ENCODE data around the gene CT45A3.
"Not testable (repeated sequence)": the region's sequence is repeated elsewhere in the genome, so short reads cannot be mapped to it uniquely, and the experiment has no call there.

The CT45A3 gene
- total RNA-seq: 0 reads per million in 9 experiments

- not testable (repeated sequence) for H3K4me3 Mint-ChIP-seq; H3K27ac Mint-ChIP-seq; H3K9me3 Mint-ChIP-seq; DNase-seq; ATAC-seq (replicated peaks); H3K36me3 Mint-ChIP-seq (ENCODE audit: insufficient read depth); H3K27me3 Mint-ChIP-seq; H3K4me1 Mint-ChIP-seq (ENCODE audit: low read depth in 2 of 2)
Observed at GRCh38 chrX:135768091-135768490, at the start of gene CT45A3. Gene CT45A3 (minus strand): TSS chrX:135768191. CDS start chrX:135764444, 3,747 bp downstream.

- H3K27ac Mint-ChIP-seq; H3K4me3 Mint-ChIP-seq; H3K9me3 Mint-ChIP-seq; H3K27me3 Mint-ChIP-seq; DNase-seq; ATAC-seq (replicated peaks); H3K36me3 Mint-ChIP-seq (ENCODE audit: insufficient read depth); H3K4me1 Mint-ChIP-seq (ENCODE audit: low read depth in 2 of 2): not testable (repeated sequence)
Observed at GRCh38 chrX:135802687-135803086, 34.7 kb upstream of the CT45A3 start, which contains the start of gene CT45A6. Gene CT45A6 (minus strand): TSS chrX:135802787. CDS start chrX:135798993, 3,794 bp downstream.

GRCh38 chrX:135785403-135785802 lies 17.4 kb upstream of the CT45A3 start, which contains the start of gene CT45A5:
Gene CT45A5 (minus strand): TSS chrX:135785503. CDS start chrX:135781729, 3,774 bp downstream.
- H3K27ac Mint-ChIP-seq; ATAC-seq (replicated peaks); H3K4me1 Mint-ChIP-seq (ENCODE audit: low read depth in 2 of 2); H3K27me3 Mint-ChIP-seq; DNase-seq; H3K9me3 Mint-ChIP-seq; H3K4me3 Mint-ChIP-seq; H3K36me3 Mint-ChIP-seq (ENCODE audit: insufficient read depth): not testable (repeated sequence)

GRCh38 chrX:135744739-135745138 lies 23.3 kb downstream of the CT45A3 start:
- not testable (repeated sequence) for ATAC-seq (replicated peaks); H3K4me3 Mint-ChIP-seq; H3K27me3 Mint-ChIP-seq; H3K36me3 Mint-ChIP-seq (ENCODE audit: insufficient read depth); H3K4me1 Mint-ChIP-seq (ENCODE audit: low read depth in 2 of 2); H3K9me3 Mint-ChIP-seq; DNase-seq; H3K27ac Mint-ChIP-seq

GRCh38 chrX:135741192-135741715 lies 26.7 kb downstream of the CT45A3 start:
- H3K4me1 Mint-ChIP-seq (ENCODE audit: low read depth in 2 of 2): no peaks in the 10 kb centered on the region
- ATAC-seq (replicated peaks) (no peak), DNase-seq (no peak)
- H3K27me3 Mint-ChIP-seq: no peaks in the 10 kb centered on the region
- no peaks in the 10 kb centered on the region for H3K36me3 Mint-ChIP-seq (ENCODE audit: insufficient read depth)
- H3K4me3 Mint-ChIP-seq: no peak overlapping the region
- no peak overlapping the region for H3K27ac Mint-ChIP-seq
- H3K9me3 Mint-ChIP-seq: no peaks in the 10 kb centered on the region

GRCh38 chrX:135740681-135741149 lies 27.3 kb downstream of the CT45A3 start:
- DNase-seq: peak; percentile 7 to 23 (median 9)
- Mint-ChIP-seq H3K9me3 (no peaks in the 10 kb centered on the region), H3K4me1 (ENCODE audit: low read depth in 2 of 2) (no peaks in the 10 kb centered on the region), H3K27me3 (no peaks in the 10 kb centered on the region), H3K27ac (no peak overlapping the region), H3K36me3 (ENCODE audit: insufficient read depth) (no peaks in the 10 kb centered on the region), H3K4me3 (peak overlapping the region in 1 of 2 donors; percentile 29)
- no peak for ATAC-seq (replicated peaks)

GRCh38 chrX:135737366-135738071 lies 30.5 kb downstream of the CT45A3 start:
- H3K36me3 Mint-ChIP-seq (ENCODE audit: insufficient read depth): no peaks in the 10 kb centered on the region
- ATAC-seq (replicated peaks) (no peak), DNase-seq (no peak)

GRCh38 chrX:135734666-135735065 lies 33.3 kb downstream of the CT45A3 start:
- not testable (repeated sequence) for H3K27me3 Mint-ChIP-seq; H3K36me3 Mint-ChIP-seq (ENCODE audit: insufficient read depth); ATAC-seq (replicated peaks); H3K4me1 Mint-ChIP-seq (ENCODE audit: low read depth in 2 of 2); H3K27ac Mint-ChIP-seq; H3K4me3 Mint-ChIP-seq; H3K9me3 Mint-ChIP-seq; DNase-seq

More at GRCh38 chrX:135737366-135738071, 30.5 kb downstream of the CT45A3 start:
- Mint-ChIP-seq H3K27ac (no peak overlapping the region), H3K4me1 (ENCODE audit: low read depth in 2 of 2) (no peaks in the 10 kb centered on the region), H3K4me3 (no peak overlapping the region), H3K9me3 (no peaks in the 10 kb centered on the region), H3K27me3 (no peaks in the 10 kb centered on the region)

- DNase-seq: no peak
- Mint-ChIP-seq H3K36me3 (ENCODE audit: insufficient read depth) (no peaks in the 10 kb centered on the region), H3K4me3 (no peak overlapping the region), H3K4me1 (ENCODE audit: low read depth in 2 of 2) (no peaks in the 10 kb centered on the region), H3K27ac (no peak overlapping the region), H3K27me3 (no peaks in the 10 kb centered on the region), H3K9me3 (no peaks in the 10 kb centered on the region)
- no peak for ATAC-seq (replicated peaks)
Observed at GRCh38 chrX:135713795-135714194, 54.2 kb downstream of the CT45A3 start.

GRCh38 chrX:135713183-135713689 lies 54.8 kb downstream of the CT45A3 start, which contains the start of gene CT45A1:
Gene CT45A1 (plus strand): TSS chrX:135713639. CDS start chrX:135718941, 5,302 bp downstream.
- H3K9me3 Mint-ChIP-seq; H3K27me3 Mint-ChIP-seq; ATAC-seq (replicated peaks); H3K4me1 Mint-ChIP-seq (ENCODE audit: low read depth in 2 of 2); H3K36me3 Mint-ChIP-seq (ENCODE audit: insufficient read depth); H3K4me3 Mint-ChIP-seq; DNase-seq; H3K27ac Mint-ChIP-seq: not testable (repeated sequence)
